Activated gamma-delta T cell treated with anti-CD3 and anti-CD28 coated beads, Interleukin-2, amount 50 U/mL, for 16 hours (primary cell): ENCODE measurements around the gene MTERF4.
"Not testable (repeated sequence)": the region's sequence is repeated elsewhere in the genome, so short reads cannot be mapped to it uniquely, and the experiment has no call there.

Experiments used
- DNase-seq: peaks from one replicate; pipeline ENCODE4 v3.0.0-alpha.2; 2020; ENCODE audit warnings: low read depth

Gene MTERF4

DNA sequence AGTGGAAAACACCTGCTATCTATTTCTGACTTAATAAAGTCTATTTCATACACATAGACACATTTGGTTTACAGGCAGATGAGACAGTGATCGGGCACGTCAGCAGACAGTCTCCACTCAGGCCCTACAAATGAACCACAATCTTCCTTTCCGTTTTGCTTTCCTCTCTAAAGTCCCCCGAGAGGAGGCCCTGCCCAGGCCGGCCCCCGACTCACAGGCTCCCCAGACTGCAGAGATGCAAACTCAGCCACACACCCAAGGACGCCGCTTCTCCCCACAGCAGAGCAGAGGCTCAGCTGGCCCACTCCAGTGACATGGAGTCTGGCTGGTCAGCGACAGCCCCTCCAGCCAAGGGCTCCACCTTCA is 9.3 kb upstream of the MTERF4 start:
- no peak for DNase-seq

DNA sequence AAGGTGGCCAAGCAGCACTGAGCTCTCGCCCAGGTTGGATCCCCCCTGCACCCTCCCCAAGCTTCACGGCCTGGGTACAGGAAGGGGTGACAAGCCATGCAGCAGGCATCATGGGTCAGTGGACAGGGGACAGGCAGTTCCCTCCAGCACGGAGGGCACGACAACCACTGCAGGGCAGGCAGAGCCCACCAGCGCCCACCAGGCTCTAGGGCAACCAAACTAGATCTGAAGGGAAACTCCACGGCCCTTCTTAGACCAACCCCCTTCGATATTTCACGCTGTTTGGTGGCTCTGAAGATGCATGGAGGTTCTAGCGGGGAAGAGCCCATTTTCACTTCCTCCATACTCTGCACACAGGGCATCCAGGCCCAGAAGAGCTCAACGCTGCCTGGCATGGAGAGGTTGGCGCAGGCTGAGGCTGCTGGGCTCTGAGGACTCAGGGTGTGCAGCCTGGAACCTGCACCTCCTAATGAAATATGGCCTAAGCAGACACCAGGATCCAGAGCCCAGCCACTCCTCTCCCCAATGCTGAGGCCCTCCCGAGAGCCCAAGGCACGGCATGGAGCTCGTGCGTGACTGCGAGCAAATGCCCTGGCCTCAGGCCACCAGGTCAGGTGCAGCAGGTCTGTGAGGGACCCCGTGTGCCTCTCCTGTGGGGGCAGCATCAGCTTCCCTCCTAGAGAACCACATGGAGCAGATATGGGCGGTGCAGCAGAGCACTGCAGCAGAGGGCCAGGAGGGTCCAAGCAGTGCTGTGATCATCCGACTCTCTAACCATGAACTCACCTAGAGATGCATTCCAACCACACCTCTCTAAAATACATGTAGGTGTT is 8.7 kb upstream of the MTERF4 start:
- no peak for DNase-seq

DNA sequence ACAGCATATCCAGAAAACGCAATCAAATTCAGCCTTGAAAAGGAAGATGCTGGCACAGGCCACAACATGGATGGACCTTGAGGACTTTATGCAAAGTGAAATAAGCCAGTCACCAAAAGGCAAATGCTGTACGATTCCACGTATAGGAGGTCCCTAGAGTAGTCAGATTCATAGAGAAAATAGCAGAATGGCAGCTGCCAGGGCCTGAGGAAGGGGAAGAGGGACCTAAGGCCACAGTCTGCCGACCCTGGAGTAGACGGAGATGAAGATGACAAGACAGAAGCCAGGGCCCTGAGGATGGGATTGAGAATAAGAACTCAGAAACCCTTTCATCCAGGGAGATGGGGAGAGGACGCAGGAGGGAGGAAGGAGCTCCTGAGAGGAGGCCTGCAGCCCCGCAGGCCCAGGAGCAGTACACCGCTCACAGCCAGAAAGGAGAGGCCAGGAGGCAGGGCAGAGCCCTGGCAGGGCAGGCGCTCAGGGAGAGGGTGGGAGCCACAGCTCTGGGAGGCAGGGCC is 8.1 kb upstream of the MTERF4 start:
- no peak for DNase-seq

- DNase-seq = no peak
Observed at GRCh38 chr2:241109210-241110088, 7.4 kb upstream of the MTERF4 start.

DNA sequence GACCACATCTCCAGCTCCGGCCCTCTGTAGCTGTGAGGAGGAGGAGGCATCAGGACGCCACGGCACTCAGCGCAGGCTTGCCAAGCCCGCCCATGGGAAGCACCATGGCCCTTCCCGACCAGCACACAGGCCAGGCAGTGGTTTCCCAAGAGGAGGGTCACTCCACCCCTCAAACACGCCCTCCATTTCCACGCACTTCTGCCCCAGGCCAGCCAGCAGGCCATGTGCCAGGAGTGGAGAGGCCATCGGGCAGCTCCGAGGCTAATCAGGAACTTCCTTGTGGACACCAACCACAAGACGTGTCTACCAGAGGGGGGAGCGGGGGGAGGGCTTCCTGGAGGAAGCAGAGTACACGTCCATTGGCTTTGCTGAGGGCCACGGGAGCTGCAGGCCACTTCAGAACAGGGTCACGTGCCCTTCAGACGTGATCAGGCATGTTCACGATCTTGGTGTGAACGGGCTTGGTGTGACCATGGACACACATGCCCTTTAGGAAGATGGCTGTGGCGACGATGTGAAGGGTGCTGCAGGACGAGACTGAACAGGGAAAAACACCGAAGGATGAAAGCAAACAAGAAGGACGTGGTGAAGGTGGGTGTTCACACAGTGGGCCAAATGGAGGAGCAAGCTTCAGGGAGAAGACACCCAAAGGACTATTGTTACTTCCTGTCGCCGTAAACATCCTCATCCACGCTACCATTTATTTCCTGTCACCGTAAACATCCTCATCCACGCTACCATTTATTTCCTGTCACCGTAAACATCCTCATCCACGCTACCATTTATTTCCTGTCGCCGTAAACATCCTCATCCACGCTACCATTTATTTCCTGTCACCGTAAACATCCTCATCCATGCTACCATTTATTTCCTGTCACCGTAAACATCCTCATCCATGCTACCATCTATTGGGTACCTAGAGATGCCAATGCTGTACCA is 6.5 kb upstream of the MTERF4 start:
- DNase-seq = no peak

- DNase-seq = no peak
Observed at GRCh38 chr2:241107031-241107783, 5.1 kb upstream of the MTERF4 start.

DNA sequence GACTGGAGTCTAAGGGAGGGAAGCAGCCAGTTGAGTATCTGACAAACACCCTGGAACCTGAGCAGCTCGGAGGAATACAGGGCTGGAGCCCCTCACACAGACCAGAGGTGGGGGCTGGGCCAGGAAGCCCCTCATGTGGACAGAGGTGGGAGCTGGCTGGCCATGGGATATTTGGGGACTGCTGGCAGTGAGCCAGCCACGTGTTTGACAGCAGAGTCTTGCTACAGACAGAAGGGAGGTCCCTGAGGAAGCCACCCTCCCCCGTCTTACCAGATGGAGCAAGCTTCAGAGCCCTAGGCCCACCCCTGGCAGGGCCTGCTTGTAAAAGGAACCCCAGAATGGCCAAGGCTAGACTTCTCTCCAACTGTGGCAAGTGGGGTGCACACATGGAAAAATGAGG is 3.6 kb upstream of the MTERF4 start:
- no peak for DNase-seq

DNA sequence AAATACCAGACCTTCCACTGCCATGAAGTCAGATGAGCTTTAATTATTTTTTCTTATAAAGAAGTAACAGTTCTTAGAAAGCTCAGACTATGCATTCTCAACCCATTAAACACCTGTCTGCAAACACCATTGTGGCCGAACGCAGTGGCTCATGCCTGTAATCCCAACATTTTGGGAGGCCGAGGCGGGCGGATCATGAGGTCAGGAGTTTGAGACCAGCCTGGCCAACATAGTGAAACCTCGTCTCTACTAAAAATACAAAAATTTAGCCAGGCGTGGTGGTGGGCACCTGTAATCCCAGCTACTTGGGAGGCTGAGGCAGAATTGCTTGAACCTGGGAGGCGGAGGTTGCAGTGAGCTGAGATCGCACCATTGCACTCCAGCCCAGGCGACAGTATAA is 2.5 kb upstream of the MTERF4 start:
- not testable (repeated sequence) for DNase-seq

- DNase-seq = no peak
Observed at GRCh38 chr2:241103176-241103595, 1.1 kb upstream of the MTERF4 start.

GRCh38 chr2:241099246-241099645 is 2.8 kb downstream of the MTERF4 start:
- DNase-seq = no peak

DNA sequence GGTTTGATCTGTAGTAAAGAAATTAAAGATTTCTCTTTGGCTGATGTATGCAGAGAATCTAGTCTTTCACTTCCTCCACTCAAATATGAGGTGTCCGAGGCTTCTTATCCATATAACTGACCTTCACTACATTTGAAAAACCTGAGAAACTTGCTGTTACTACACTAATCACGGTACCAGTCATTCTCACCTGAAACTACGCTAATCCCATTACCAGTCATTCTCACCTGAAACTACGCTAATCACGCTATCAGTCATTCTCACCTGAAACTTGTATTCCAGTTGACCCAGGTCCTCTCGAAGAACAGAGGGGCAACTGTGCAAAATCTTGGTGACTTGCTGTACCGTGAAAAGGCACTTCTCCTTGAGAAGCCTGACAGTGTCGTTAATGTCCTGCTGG is 5.1 kb downstream of the MTERF4 start:
- no peak for DNase-seq

DNA sequence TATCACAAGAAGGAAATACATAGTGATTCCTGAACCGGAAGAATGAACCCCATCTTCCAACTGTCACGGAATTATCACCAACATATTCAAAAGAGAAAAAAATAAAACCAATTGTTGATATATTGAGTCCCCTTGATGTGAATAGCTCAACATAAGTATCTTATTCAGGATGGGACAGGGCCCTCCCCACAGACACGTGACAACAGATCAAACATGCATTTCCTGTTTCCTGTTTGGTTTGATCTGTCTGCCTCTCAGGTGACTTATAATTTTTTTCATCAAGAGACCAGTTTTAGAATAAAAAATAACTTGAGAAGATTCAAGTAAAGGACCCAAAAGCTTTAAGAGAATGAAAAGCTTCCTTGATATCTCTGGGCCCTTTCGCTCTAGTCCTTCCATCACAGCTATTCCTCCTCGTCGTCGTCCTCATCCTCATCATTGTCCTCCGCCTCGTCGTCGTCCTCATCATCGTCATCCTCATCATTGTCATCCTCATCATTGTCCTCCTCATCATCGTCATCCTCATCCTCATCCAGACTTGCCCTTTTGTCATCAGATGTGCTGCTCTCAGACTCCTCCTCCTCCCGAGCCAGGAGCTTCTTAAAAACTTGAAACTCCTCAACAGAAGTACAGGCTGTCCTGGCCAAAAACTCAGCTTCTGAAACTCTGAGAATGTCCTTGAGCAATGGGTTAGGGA is 6.3 kb downstream of the MTERF4 start:
- DNase-seq = no peak

- DNase-seq = no peak
Observed at GRCh38 chr2:241094924-241095420, 7.1 kb downstream of the MTERF4 start.

- DNase-seq = no peak
Observed at GRCh38 chr2:241094172-241094571, 7.9 kb downstream of the MTERF4 start.

- DNase-seq = not testable (repeated sequence)
Observed at GRCh38 chr2:241093133-241093781, 8.8 kb downstream of the MTERF4 start.

- DNase-seq = no peak
Observed at GRCh38 chr2:241092677-241093076, 9.4 kb downstream of the MTERF4 start.

DNA sequence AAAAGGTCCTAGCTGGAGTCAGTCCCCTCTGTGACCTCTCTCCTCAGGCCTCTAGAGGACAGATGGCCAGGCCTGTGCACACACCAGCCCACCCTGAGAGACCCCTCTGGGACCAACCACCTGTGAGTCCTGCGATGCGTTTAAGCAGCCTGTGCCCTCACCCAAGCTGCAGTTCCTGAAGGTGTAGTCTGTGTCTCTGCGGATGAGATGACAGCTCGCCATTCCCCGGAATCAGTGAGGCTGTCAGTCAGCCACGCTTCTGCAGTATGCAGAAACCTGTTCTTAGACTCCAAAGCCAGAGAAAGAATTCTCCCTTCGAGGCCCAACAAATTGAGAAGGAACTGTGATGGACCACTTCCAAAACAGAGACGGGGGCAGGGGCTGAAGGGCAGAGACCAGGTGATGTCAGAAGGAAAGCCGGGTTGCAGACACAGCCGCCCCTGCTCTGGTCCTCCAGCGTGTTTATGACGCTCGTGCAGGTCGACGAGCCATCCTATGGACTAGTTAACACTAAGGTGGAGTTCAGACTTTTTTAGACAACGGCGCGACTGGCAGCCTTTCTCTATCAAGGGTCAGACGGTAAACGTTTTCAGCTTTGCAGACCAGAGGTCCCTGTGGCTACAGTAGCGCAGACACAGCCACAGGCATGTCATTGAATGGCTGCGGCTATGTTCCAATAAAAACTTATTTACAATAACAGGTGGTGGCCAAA is 10.2 kb downstream of the MTERF4 start:
- no peak for DNase-seq

- DNase-seq = no peak
Observed at GRCh38 chr2:241091201-241091600, 10.9 kb downstream of the MTERF4 start.
